Germinal center (tissue), 1 donor: ENCODE results near the gene PLIN5.

ENCODE experiments used
- DNase-seq: peaks from one replicate; pipeline ENCODE4 v3.0.0; 2012; ENCODE audit warnings: mixed read lengths, low spot score

The PLIN5 gene

DNA sequence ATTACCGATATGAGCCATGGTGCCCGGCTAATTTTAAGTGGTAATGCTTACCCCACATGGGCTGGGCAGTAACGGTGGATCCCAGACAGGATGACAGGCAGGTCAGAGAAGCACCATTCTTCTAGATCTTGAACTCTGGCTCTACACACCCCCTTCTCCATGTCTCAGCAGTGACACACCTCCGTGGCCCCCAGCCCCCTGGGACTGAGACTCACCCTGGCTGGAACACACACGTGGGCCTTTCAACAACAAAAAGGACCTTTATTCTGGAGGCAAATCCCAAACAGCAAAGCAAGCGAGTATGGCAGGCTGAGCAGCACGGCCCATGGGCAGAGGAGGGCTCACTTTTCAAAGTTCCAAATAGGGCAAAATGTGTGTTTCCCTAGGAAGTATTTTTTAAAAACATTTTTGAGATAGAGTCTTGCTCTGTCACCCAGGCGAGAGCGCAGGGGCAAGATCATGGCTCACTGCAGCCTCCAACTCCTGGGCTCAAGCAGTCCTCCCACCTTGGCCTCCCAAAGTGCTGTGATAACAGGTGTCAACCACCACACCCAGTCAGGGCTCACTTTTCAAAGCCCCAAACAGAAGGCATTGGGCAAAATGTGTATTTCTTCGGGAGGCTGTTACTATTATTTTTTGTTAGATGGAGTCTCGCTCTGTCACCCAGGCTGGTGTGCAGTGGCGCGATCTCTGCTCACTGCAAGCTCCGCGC lies 12.6 kb downstream of the PLIN5 start:
- no peak for DNase-seq

DNA sequence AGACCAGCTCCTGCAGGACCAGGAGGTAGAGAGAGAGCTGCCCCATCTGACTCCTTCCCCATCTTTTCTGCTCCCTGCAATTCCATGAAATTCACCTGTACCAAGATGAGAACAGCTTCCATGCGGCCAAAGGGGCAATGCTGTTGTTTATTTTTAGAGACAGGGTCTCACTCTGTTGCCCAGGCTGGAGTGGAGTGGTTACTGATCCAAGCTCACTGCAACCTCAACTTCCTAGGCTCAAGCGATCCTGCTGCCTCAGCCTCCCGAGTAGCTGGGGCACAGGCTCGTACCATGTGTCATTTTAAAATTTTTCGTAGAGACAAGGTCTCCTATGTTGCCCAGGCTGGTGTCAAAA lies 13.2 kb downstream of the PLIN5 start:
- DNase-seq, result no peak

DNA sequence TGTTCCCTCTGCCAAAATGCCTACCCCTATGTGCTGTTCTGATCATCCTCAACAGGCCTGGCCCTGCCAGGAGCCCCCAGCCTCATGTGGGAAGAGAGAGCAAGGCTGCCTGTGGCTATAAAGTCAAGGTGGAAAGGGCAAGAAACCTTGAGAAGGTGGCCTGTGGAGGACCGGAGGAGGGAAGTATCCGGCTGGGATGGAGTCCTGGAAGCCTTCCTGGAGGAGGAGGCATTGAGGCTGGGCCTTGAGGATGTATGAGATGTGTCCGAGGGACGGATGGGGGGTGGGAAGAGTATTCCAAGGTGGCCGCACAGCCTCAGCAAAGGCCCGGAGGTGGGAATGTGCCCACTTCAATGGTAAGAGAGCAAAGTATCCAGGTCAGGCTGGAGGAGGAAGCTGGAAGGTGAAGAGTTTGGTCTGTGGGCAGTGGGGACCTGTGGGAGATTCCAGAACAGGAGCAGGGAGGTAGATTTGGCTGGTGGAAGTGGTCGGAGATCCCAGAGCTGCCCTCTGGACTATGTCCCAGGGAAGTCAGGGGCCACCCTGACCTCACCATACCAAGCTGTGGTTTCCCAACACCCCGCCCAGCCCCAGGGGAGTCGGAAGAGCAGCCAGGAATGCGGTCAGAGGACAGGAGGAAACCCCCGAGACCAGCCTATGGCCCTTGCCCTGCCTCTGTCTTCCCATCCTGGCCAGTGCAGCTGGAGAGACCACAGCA lies 13.7 kb downstream of the PLIN5 start:
- no peak for DNase-seq

DNA sequence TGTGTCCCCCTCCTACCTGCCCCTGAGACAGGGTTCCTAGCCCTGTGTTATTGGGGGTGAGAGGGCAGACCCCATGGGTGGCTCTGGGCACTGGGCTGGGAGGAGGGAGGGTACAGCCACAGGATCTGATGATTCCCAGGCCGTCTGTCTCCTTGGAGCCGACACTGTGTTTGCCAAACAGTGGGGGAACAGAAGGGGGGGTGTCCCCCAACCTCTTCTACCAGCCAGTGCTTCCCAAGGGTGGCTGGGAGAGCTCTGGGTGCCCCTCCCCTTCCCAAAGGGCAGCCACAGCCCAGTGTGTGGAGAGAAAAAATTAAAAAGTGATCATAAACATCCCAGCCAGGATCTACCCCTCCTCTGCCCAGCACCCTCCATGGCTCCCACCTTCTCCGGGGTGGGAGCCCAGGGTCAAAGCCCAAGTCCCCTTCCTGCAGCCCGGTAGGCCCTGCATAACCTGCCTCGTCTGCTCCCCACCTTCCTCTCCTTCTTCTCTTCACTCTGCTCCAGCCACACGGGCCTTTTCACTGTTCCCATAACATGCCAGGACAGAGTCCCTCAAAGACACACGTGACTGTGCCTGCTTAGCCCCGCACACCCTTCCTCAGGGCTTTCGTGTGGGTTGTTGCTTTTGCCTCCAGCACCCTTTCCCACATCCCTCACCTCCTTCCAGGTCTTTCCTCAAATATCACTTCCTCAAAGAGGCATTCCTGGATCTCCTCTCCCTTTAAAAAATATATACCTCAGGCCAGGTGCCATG lies 15.3 kb downstream of the PLIN5 start:
- no peak for DNase-seq

DNA sequence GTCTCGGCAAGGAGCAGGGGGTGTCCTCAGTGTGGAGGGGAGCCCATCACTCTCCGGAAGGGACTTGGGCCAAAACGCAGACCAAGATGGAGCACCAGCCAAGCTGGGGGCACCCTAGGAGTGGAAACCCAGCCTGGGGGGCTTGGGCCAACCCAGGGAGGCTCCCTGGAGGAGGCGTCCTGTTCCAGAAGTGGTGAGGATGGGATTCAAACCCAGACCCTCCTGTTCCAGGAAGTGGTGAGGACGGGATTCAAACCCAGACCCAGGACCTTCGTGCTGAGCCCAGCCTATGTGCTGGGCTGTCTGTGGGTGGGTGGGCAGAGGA lies 15.9 kb downstream of the PLIN5 start:
- DNase-seq, result no peak

DNA sequence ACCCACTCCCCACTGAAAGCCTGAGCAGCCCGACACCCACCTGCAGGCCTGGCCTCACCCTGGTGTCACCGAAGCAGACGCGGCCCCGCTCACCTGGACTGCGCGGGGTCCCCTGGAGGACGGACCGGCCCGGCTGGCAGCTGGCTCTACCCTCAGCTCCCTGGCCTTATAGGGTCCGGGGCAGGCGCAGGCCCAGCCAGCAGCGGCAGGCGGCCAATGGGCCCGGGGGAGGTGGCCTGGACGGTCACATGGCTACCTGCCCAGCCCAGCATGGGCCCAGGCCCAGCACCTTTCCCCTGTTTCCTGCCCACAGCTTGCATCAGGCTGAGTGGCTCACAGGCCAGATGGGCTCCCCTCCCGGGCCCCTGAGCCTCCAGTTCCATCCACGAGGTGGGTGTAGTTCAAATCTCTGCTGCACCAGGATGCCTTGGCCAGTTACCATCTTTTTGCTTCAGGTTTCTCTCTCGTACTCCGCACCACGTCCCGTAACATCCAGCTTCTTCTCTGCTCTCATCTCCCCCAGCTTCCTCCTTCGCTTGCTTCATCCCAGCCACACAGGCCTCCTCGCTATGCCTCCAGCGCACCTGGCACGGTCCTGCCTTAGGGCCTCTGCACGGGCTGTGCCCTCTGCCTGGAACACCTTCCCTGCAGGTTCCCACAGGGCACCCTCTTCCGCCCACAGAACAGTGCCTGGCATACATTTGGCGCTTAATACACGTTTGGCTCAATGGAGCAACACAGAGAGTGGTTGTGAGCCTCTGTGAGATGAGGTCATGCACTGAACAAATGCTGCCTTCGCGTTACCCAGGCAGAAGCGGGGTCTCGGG lies 16.5 kb downstream of the PLIN5 start, which contains the start of gene PLIN4:
TSS of gene PLIN4 (minus strand) at position 142 of the 827 bp plus-strand sequence. CDS start 214 bp downstream, outside the sequence.
- no peak for DNase-seq

DNA sequence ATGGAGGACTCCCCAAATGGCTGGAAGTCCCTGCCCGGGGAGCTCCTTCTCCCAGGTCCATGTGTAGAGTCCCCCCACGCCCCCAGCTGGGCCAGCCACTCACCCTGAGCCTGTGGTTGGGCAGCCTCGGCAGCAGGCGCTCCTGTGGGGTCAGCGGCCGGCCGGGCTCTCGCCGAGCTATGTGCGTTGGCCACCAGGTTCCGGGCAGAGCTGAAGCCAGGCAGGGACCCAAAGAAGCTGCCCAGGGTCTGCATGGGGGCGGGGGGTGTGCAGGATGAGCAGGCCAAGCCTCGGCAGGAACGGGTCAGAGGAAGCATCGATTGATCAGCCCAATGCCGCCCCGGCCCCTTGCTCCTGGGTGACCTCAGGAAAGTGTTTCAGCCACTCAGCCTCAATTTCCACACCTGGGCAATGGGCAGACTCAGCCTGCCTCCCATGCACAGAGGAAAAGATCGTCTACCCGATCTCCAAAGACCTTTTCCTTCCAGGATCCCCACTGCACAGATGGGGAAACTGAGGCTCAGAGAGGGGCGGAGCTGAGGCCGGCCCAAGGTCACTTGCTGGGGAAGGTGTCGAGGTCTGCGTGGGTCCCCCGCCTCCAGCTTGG lies 17.5 kb downstream of the PLIN5 start:
- DNase-seq, result no peak

DNA sequence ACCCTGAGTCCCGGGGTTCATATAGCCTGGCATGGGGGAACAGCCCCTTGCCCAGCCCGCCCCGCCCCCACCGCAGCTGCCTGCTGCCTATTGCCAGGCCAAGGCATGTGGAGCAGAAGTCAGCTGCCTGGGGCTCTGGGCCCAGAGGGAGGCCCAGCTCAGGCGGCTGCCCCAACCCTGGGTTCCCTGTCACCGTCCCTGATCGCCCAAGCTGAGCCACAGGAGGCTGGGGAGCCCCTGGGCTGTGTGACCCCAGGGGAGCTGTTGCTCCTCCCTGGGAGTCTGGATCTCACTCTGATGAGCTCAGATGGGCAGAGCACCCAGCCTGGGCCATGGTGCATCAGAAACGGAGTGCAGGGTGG lies 18.1 kb downstream of the PLIN5 start:
- no peak for DNase-seq

DNA sequence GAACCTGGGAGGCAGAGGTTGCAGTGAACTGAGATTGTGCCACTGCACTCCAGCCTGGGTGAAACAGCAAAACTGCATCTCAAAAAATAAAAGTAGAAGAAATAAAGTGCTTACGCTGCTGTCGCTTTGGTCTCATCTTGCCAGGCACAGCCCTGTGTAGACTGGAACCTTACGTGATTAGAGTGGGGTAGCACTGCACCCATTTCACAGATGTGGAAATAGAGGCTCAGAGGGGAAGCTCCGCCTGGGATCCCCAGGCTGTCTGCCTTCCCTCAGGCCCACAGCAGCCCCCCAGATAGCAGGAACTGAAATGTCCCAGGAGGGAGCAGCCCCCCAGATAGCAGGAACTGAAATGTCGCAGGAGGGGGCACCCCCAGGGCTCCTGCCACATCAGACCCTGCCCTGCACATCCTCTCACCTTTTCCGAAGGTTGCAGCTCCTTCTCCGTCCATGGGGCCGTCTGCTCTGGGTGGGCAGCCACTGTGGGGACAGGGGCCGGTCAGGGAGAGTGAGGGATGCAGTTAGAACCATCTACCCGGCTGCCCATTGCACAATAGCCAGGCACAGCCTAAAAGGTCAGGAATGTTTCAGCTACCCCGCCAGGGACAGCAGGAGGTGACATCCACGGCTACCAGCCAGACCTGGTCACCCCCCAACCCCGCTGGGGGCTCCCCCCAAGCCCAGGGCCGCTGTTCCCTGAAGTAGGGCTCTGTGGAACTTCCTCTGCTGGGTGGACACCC lies 18.7 kb downstream of the PLIN5 start:
- DNase-seq, result no peak

DNA sequence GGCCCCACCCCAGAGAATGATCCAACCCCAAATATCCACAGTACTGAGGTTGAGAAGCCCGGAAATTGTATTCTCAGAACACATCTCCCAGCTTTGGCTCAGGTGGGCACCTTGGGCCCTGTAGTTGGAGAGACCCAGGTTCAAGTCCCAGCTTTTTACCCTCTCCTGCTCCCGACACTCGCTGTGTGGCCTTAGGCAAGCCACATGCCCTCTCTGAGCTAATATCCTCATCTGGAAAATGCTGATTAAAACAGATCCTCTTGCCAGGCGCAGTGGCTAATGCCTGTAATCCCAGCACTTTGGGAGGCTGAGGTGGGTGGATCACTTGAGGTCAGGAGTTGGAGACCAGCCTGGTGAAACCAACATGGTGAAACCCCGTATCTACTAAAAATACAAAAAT lies 19.3 kb downstream of the PLIN5 start:
- no peak for DNase-seq

DNA sequence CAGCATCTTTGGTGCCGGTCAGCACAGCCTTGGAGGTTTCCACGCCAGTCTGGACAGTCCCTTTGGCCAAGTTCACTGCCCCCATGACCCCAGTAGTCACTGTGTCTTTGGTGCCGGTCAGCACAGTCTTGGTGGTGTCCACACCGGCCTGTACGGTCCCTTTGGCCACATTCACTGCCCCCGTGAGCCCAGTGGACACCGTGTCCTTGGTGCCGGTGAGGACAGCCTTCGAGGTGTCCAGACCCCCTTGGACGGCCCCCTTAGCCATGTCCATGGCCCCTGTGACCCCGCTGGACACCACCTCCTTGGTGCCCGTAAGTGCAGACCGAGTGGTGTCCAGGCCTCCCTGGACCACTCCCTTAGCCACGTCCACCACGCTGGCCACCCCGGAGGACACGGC lies 21.8 kb downstream of the PLIN5 start:
- DNase-seq, result no peak

DNA sequence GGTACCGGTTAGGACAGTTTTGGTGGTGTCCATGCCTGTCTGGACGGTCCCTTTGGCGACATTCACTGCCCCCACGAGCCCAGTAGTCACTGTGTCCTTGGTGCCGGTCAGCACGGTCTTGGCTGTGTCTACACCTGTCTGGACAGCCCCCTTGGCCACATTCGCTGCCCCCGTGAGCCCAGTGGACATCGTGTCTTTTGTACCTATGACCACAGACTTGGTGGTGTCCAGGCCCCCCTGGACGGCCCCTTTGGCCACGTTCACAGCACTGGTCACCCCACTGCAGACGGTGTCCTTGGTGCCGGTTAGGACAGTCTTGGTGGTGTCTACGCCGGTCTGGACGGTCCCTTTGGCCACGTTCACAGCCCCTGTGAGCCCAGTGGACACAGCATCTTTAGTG lies 23.0 kb downstream of the PLIN5 start:
- DNase-seq, result no peak

DNA sequence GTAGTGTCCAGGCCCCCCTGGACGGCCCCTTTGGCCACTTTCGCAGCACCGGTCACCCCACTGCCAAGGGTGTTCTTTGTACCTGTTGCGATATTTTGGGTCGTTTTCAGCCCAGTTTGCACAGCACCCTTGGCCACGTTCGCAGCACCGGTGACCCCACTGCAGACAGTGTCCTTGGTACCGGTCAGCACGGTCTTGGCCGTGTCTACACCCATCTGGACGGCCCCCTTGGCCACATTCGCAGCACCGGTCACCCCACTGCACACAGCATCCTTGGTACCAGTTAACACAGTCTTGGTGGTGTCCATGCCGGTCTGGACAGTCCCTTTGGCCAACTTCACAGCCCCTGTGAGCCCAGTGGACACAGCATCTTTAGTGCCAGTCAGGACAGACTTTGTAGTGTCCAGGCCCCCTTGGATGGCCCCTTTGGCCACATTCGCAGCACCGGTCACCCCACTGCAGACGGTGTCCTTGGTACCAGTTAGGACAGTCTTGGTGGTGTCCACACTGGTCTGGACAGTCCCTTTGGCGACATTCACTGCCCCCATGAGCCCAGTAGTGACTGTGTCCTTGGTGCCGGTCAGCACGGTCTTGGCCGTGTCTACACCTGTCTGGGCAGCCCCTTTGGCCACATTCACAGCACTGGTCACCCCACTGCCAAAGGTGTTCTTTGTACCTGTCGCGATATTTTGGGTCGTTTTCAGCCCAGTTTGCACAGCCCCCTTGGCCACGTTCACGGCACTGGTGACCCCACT lies 23.5 kb downstream of the PLIN5 start:
- no peak for DNase-seq

DNA sequence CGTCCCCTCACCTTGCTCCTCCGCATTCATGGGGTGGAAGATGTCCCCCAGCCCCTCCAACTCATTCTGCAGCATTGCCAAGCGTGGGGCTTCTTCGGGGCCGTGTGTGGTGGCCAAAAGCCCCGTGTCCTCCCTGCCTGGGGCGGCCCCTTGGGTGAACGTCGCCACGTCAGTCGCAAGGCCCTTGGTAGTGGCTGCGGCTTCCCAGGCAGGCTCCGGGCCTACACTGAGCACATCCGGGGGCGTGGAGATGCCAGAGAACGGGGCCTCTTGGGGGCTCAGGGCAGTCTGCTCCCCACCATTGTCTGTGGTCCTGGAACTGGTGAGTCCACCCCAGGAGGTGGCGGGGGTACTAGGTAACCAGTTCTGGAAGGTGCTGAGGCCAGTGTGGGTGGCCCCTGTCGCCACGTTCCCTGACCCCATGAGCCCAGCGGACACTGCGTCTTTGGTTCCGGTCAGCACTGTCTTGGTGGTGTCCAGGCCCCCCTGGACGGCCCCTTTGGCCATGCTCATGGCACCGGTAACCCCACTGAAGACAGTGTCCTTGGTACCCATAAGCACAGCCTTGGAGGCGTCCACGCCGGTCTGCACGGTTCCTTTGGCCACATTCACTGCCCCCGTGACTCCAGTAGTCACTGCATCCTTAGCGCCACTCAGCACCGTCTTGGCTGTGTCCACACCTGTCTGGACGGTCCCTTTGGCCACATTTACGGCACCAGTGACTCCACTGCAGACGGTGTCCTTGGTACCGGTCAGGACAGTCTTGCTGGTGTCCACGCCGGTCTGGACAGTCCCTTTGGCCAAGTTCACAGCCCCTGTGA lies 24.4 kb downstream of the PLIN5 start:
- no peak for DNase-seq

DNA sequence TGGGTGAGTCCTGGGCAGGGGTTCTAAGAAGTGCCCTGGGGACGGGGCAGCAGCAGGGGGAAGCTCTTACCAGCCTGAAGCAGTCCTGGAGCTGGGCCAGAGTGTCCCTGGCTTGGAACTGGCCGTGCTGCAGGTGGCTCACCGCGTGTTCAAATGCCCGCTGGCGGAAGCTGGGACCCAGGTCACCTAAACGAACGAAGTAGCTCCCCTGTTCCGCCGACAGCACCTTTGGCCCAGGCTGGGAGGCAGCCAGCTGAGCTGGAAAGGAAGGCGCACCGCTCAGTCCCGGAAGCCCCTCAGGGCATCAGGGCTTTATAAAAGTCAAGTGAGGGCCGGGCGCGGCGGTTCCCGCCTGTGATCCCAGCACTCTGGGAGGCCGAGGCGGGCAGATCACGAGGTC lies 26.3 kb downstream of the PLIN5 start:
- DNase-seq, result no peak

DNA sequence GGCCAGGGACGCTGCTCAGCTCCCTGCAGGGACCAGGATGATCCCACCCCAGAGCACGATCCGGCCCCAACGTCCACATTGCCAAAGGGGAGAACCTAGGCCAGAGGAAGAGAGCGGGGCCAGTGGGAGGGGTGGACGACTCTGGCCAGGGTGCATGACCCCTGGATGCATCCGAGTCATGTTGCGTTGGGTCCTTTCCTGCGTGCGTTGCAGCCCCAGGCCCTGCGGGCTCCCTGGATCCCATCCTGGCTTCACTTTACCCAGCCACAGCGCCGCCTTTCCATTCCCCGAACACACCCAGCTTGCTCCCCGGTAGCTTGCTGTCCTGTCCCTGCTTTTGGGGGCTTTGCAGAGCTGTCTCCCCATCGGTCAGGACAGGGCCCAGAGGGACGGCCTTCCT lies 27.2 kb downstream of the PLIN5 start:
- no peak for DNase-seq

DNA sequence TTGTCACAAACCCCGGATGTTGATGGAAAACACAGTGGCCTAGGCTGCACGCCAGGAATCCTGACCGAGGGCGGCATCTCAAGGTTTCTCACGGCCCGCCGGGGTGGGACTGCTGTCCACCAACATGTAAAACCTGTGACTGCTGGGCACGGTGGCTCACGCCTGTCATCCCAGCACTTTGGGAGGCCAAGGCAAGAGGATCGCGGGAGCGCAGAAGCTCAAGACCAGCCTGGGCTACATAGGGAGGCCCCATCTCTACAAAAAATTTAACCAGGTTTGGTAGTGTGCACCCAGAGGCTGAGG lies 27.9 kb downstream of the PLIN5 start:
- DNase-seq, result no peak

DNA sequence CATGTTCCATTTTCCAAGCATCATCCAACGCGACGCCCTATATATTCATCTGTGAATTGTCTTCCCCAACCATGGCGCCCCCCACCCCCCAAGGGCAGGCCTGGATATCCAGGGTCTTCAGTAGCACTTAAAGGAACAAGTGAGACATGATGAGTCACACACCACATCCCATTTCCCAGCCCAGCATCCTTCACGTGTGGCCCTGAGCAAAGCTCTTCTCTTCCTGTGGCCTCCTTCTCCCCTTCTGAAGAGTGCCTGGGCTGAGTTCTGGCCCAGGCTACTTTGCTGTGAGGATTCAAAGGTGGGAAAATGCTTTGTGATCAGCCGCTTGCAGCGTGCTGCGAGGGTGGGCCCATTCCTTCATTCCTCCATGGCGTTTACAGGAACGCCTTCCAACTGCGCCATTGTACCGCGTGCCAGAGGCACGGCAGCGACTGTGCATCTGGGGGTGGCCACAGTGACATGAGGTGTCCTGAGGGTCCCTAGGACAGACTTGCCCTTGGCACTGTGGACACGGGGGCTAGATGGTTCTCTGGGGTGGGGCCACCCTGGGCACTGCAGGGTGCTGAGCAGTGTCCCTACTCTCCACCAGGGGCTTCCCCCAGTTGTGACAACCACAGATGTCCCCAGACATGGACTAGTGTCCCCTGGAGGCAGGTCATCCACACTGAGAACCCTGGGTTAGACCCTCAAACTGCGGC lies 28.4 kb downstream of the PLIN5 start:
- DNase-seq, result no peak
